ENCODE results near the gene GDF9.

DNA sequence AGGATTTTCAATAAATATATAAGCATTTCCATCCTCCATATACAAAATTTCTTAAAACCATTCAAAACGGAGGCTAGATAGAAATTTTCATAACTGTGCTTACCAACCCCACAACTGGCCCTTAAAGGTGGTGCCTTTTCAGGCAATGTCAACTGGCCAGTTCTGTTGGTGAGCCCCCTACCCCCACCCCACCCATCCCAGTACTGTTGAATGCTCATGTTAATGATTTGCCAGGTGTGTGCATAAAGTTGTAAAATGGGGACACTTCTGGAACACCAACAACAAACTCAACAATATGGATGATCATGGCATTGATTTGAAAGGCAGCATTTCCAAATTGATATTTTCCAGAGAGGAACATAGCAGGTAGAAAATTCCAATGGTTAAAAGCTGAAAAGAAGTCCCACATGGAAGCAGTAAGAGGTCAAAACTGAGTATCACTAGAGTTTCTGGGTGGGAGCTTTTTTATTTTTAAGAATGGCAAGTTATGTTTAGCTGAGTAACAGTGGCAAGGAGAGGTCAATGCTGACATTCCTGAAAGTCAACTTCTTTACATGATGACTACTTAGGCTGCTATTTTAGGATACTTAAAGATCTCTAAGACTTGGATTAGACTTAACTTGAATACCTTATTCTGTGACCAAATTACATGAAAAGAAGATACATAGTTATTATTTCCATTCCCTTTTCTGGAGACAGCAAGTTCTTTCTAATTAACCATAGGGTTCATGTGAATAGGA is 9.9 kb upstream of the GDF9 start:
- TF ChIP-seq CTCF (IDR thresholded peaks at IDR 0.05 in 8 of 11, conservative IDR thresholded peaks at IDR 0.05 in 3 of 11): no peak
- no peak for TF ChIP-seq POLR2AphosphoS5 (IDR thresholded peaks at IDR 0.05)
